ENCODE data around the gene MED28. TPM values are rescaled to one million over a fixed set of nuclear protein-coding genes. Genes with fewer than 3 reads are reported as not detected.
A peak's percentile ranks its signal among the peaks of the same experiment; 100 is the strongest.

The MED28 gene
- total RNA-seq, 1 donor = 13.0 TPM

DNA sequence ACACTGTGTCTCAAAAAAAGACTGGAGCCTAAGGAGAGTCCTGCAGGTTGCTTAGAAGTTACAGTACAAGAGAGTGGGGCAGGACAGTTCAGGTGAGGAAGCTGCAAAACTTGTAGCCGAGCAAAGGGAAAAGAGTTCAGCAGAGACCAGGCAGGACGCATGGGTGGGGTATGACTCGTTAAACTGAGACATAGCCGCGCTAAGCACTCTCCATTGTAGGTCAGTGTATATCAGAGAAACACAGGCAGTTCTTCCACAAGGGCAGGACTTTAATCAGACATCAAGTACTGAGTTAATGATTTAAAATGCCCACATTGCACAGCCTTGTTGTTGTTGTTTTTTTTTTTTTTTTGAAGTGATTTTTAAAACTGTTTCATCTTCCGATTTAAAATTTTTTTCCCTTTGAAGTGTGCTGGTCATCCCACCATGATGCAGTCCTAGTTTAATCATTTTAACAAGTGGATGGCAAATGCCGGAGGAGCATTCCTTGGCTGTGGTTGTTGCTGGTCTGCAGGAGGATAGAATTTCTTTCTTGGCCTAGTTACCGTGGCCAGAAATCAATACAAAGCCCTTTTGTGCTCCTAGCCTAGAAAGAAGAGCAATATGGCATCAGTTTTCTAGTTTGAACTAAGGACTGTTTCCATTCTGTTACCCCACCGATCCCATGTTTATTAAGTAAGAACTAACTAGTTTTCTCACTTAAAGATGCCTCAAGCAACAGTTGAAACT, 27.2 kb upstream of the MED28 start:
- no peak overlapping the region for H3K4me3 ChIP-seq (ENCODE audit: low read depth, low read length)
- DNase-seq (ENCODE audit: low read depth) = no peak
- TF ChIP-seq, protein P1, sequence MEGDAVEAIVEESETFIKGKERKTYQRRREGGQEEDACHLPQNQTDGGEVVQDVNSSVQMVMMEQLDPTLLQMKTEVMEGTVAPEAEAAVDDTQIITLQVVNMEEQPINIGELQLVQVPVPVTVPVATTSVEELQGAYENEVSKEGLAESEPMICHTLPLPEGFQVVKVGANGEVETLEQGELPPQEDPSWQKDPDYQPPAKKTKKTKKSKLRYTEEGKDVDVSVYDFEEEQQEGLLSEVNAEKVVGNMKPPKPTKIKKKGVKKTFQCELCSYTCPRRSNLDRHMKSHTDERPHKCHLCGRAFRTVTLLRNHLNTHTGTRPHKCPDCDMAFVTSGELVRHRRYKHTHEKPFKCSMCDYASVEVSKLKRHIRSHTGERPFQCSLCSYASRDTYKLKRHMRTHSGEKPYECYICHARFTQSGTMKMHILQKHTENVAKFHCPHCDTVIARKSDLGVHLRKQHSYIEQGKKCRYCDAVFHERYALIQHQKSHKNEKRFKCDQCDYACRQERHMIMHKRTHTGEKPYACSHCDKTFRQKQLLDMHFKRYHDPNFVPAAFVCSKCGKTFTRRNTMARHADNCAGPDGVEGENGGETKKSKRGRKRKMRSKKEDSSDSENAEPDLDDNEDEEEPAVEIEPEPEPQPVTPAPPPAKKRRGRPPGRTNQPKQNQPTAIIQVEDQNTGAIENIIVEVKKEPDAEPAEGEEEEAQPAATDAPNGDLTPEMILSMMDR (IDR thresholded peaks at IDR 0.05; ENCODE audit: insufficient read depth, low read depth, low read length) = no peak

DNA sequence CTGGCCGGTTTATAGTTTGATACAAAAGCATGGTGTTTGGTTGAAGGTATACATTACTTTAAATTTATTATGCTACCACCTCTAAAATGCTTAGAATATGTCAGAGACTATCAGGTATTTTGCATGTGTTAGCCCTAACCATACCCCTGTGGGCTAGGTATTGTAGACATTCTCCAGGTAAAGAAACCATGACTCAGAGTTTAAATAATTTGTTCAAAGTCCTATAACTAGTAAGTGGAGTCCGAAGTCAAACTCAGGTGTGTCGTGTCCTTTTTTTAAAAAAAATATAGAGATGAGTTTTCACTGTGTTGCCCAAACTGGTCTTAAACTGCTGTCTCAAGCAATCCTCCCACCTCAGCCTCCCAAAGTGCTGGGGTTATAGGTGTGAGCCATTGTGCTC, 25.1 kb upstream of the MED28 start:
- no peak for DNase-seq (ENCODE audit: low read depth)
- TF ChIP-seq, protein P1 (IDR thresholded peaks at IDR 0.05; ENCODE audit: insufficient read depth, low read depth, low read length) = no peak
- no peak overlapping the region for H3K4me3 ChIP-seq (ENCODE audit: low read depth, low read length)

DNA sequence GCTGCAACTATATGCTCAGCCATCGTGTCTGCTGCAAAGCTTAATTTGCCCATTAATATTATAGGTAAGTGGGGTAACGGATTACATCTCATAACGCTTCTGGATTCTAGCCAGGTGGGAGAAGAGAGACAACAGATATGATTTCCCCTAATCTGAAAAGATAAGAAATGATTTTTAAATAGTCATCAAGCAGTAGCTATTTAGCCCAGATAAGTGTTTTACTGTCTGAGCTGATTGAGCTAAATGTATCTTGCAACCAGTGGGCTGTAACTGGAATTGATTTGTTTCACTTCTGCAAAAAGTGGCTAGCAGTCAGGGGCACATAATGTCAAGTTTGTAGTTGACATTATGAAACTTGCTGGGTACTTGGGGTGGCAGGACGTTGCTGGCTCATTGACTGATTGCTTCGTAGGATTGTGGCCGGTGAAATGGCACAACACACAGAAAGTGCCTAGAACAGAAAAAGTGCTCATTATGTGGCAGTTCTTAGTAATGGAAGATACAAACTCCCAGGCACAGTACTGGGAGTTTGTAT, 18.9 kb upstream of the MED28 start:
- no peak overlapping the region for H3K4me3 ChIP-seq (ENCODE audit: low read depth, low read length)
- TF ChIP-seq, protein P1 (IDR thresholded peaks at IDR 0.05; ENCODE audit: insufficient read depth, low read depth, low read length) = no peak
- DNase-seq (ENCODE audit: low read depth) = no peak

DNA sequence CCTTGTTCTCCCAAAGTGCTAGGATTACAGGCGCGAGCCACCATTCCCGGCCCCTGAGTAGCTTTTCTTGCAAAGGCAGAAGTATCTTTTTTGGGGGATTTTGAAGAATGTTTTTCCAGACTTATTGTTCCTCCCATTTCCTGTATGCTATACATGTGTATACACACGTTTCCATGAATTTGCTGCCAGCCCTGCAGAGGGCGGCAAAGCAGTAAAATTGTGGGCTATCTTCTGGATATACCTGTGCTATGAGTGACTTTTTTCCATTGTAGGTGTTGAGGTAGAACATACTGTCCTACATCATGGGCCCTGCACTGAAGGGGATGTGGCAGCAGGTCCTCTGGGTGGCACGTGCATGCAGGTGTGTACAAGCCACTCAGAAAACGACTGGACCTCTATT, 16.9 kb upstream of the MED28 start:
- H3K4me3 ChIP-seq (ENCODE audit: low read depth, low read length) = no peak overlapping the region
- TF ChIP-seq, protein P1 (IDR thresholded peaks at IDR 0.05; ENCODE audit: insufficient read depth, low read depth, low read length) = peak; percentile 30
- DNase-seq (ENCODE audit: low read depth) = no peak

DNA sequence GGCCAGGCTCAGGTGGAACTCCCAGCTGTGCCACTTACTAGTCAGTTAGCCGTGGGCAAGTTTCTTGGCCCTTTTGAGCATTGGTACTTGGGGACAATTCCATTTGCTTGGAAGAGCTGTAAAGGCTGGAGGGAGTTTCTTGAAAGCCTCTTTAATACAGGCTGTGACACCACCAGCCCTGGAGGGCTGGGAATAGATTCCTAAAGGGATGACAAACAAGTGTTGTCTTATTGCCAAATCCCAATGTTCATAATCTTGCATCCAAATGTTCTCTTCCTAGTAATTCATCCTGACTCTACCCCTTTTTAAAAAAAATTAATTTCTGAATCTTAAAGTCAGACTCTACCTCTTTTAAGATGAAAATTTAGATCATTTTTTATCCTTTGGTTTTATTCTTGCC, 14.6 kb upstream of the MED28 start:
- no peak overlapping the region for H3K4me3 ChIP-seq (ENCODE audit: low read depth, low read length)
- DNase-seq (ENCODE audit: low read depth) = no peak
- TF ChIP-seq, protein P1 (IDR thresholded peaks at IDR 0.05; ENCODE audit: insufficient read depth, low read depth, low read length) = no peak

DNA sequence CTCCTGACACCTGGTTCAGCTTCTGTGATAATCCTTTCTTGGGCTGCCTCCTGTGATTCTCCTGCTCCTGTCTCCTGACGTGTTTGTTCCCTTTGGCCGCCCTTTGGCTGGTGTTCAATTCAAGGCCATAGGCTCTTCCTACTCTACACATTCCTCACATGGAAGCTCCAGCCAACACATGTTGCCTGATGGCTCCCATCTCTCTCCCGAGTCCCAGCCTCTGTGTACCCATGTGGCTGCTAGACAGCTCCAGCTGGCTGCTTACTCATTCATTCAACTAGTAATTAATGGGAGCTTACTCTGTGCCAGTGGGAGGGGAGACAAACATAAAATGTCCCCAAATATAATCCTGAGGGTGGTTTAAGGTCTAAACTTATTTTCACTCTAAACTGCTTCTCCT, 9.2 kb upstream of the MED28 start:
- no peak overlapping the region for H3K4me3 ChIP-seq (ENCODE audit: low read depth, low read length)
- TF ChIP-seq, protein P1 (IDR thresholded peaks at IDR 0.05; ENCODE audit: insufficient read depth, low read depth, low read length) = no peak
- DNase-seq (ENCODE audit: low read depth) = no peak
